IMR-90 (cell line): ENCODE data around the gene UNC5B. TPM values are rescaled to one million over a fixed set of nuclear protein-coding genes. Genes with fewer than 3 reads are reported as not detected.

ENCODE experiments used
- ATAC-seq: fragments of 200-7000 bp; cut with Tn5 transposase; 2 replicates; pipeline ENCODE4 v1.9.1; 2020; ENCODE audit warnings: low read depth, mild to moderate bottlenecking, moderate library complexity
- BruUV-seq: library from RNA; stranded (reverse); fragments of 400-500 nt; replicated peaks from 2 replicates; lab custom pipeline; 2021; lab: Mats Ljungman, UMichigan
- CTCF ChIA-PET: fragments of 300-600 bp; formaldehyde crosslinking; extraction: SDS; loops from one replicate; lab custom pipeline; 2021; ENCODE audit warnings: antibody characterized with exemption; lab: Yijun Ruan, JAX
- POLR2A ChIA-PET: fragments of 300-600 bp; sonication (Branson Sonifier 250); formaldehyde crosslinking; loops from one replicate; lab custom pipeline; 2022; ENCODE audit warnings: antibody characterized with exemption; ENCODE audit not compliant: unreplicated experiment; lab: Charles Lee
- DNase-seq: peaks from one replicate; pipeline ENCODE4 v3.0.0; 2013
- H2AFZ ChIP-seq: replicated peaks from 2 replicates; pipeline ENCODE3; 2013; ENCODE audit warnings: low read length, mild to moderate bottlenecking; ENCODE audit not compliant: poor library complexity
- H2AK5ac ChIP-seq: 2 replicates; pipeline ENCODE4 v1.6.1; 2013; ENCODE audit warnings: low read depth, low read length, inconsistent platforms
- H2AK9ac ChIP-seq: replicated peaks from 2 replicates; pipeline ENCODE3; 2013; ENCODE audit warnings: mild to moderate bottlenecking, low read depth, low read length, moderate library complexity; ENCODE audit not compliant: poor library complexity
- H2BK120ac ChIP-seq: 2 replicates; pipeline ENCODE4 v1.6.1; 2013; ENCODE audit warnings: low read depth, low read length, inconsistent platforms
- H2BK15ac ChIP-seq: 3 replicates; pipeline ENCODE4 v1.6.1; 2013; ENCODE audit warnings: low read depth, low read length, inconsistent platforms
- H2BK20ac ChIP-seq: 2 replicates; pipeline ENCODE4 v1.6.1; 2013; ENCODE audit warnings: low read depth, mild to moderate bottlenecking, inconsistent platforms, low read length, moderate library complexity
- H2BK5ac ChIP-seq: 2 replicates; pipeline ENCODE4 v1.6.1; 2013; ENCODE audit warnings: mild to moderate bottlenecking, low read depth, low read length, inconsistent platforms; ENCODE audit not compliant: poor library complexity, severe bottlenecking
- H3K14ac ChIP-seq: replicated peaks from 2 replicates; pipeline ENCODE4 v1.6.1; 2013; ENCODE audit warnings: low read depth, low read length, inconsistent platforms
- H3K18ac ChIP-seq: 2 replicates; pipeline ENCODE4 v1.6.1; 2013; ENCODE audit warnings: low read depth, low read length, control low read depth
- H3K23ac ChIP-seq: 2 replicates; pipeline ENCODE4 v1.6.1; 2013; ENCODE audit warnings: low read depth, low read length, inconsistent platforms
- H3K27ac ChIP-seq: 2 replicates; pipeline ENCODE4 v1.5.1; 2013; ENCODE audit warnings: mild to moderate bottlenecking, control low read depth, low read length; ENCODE audit not compliant: insufficient read depth
- H3K27me3 ChIP-seq: 2 replicates; pipeline ENCODE4 v1.6.1; 2013; ENCODE audit warnings: low read length; ENCODE audit not compliant: control insufficient read depth, insufficient read depth
- H3K36me3 ChIP-seq: 2 replicates; pipeline ENCODE4 v1.6.1; 2013; ENCODE audit warnings: low read length, mixed read lengths; ENCODE audit not compliant: control insufficient read depth, insufficient read depth
- H3K4ac ChIP-seq: 2 replicates; pipeline ENCODE4 v1.6.1; 2013; ENCODE audit warnings: low read depth, low read length, inconsistent platforms
- H3K4me1 ChIP-seq: 2 replicates; pipeline ENCODE4 v1.6.1; 2013; ENCODE audit warnings: low read length, mixed read lengths; ENCODE audit not compliant: control insufficient read depth, insufficient read depth
- H3K4me2 ChIP-seq: 2 replicates; pipeline ENCODE4 v1.6.1; 2013; ENCODE audit warnings: low read depth, mild to moderate bottlenecking, control low read depth, low read length, moderate library complexity
- H3K4me3 ChIP-seq: 2 replicates; pipeline ENCODE4 v1.5.1; 2013; ENCODE audit warnings: low read depth, mild to moderate bottlenecking, control low read depth, low read length, moderate library complexity; ENCODE audit not compliant: insufficient read depth
- H3K56ac ChIP-seq: 2 replicates; pipeline ENCODE4 v1.6.1; 2013; ENCODE audit warnings: low read length, inconsistent platforms; ENCODE audit not compliant: insufficient read depth; ENCODE audit errors: extremely low read depth
- H3K79me1 ChIP-seq, 2 experiments: 2 replicates each; pipeline ENCODE4 v1.6.1; 2013; ENCODE audit warnings: low read length in 2 of 2, inconsistent platforms in 1 of 2, low read depth in 1 of 2
- H3K9ac ChIP-seq: 2 replicates; pipeline ENCODE4 v1.6.1; 2013; ENCODE audit warnings: low read depth, low read length, control low read depth
- H3K9me1 ChIP-seq: 2 replicates; pipeline ENCODE4 v1.6.1; 2013; ENCODE audit warnings: low read length, inconsistent platforms; ENCODE audit not compliant: insufficient read depth
- H3K9me3 ChIP-seq: 2 replicates; pipeline ENCODE4 v1.6.1; 2013; ENCODE audit warnings: low read length; ENCODE audit not compliant: control insufficient read depth, insufficient read depth
- H4K20me1 ChIP-seq: 2 replicates; pipeline ENCODE4 v1.6.1; 2013; ENCODE audit warnings: low read length, inconsistent platforms; ENCODE audit not compliant: insufficient read depth
- H4K5ac ChIP-seq: 2 replicates; pipeline ENCODE4 v1.6.1; 2013; ENCODE audit warnings: mild to moderate bottlenecking, low read depth, low read length, control low read depth
- H4K8ac ChIP-seq, 2 experiments: 2 replicates each; pipeline ENCODE4 v1.6.1; 2013; ENCODE audit warnings: low read depth in 2 of 2, low read length in 2 of 2, control low read depth in 1 of 2, inconsistent platforms in 1 of 2
- H4K91ac ChIP-seq: 2 replicates; pipeline ENCODE4 v1.6.1; 2013; ENCODE audit warnings: low read depth, low read length, inconsistent platforms; ENCODE audit not compliant: insufficient read depth
- BHLHE40 ChIP-seq: fragments of 150-350 bp; IDR thresholded peaks from 2 replicates; pipeline ENCODE4 v1.6.1; 2016; ENCODE audit warnings: mild to moderate bottlenecking, low read depth, low read length
- CEBPB ChIP-seq: IDR thresholded peaks from 2 replicates; pipeline ENCODE4 v1.6.1; 2012; ENCODE audit warnings: low read depth, low read length, improper control_type of control experiment
- CHD1 ChIP-seq: IDR thresholded peaks from 2 replicates; pipeline ENCODE4 v1.6.1; 2012; ENCODE audit warnings: low read depth, low read length, improper control_type of control experiment
- ELK1 ChIP-seq: fragments of 150-350 bp; IDR thresholded peaks from 2 replicates; pipeline ENCODE4 v1.6.1; 2016; ENCODE audit warnings: low read depth, mild to moderate bottlenecking, low read length, moderate library complexity, borderline replicate concordance
- FOS ChIP-seq: fragments of 150-350 bp; IDR thresholded peaks from 2 replicates; pipeline ENCODE4 v1.6.1; 2016; ENCODE audit warnings: low read depth, low read length
- MAZ ChIP-seq: IDR thresholded peaks from 2 replicates; pipeline ENCODE4 v1.6.1; 2012; ENCODE audit warnings: low read depth, mild to moderate bottlenecking, low read length, improper control_type of control experiment, moderate library complexity, borderline replicate concordance
- MXI1 ChIP-seq: IDR thresholded peaks from 2 replicates; pipeline ENCODE4 v1.6.1; 2012; ENCODE audit warnings: low read depth, mild to moderate bottlenecking, low read length, moderate library complexity, borderline replicate concordance
- NFE2L2 ChIP-seq: fragments of 150-350 bp; IDR thresholded peaks from 2 replicates; pipeline ENCODE4 v1.6.1; 2016; ENCODE audit warnings: low read depth, mild to moderate bottlenecking, low read length
- POLR2A ChIP-seq: IDR thresholded peaks from 2 replicates; pipeline ENCODE4 v1.6.1; 2012; ENCODE audit warnings: mild to moderate bottlenecking, low read depth, low read length
- RAD21 ChIP-seq: IDR thresholded peaks from 2 replicates; pipeline ENCODE4 v1.6.1; 2012; ENCODE audit warnings: low read length, improper control_type of control experiment
- RCOR1 ChIP-seq: IDR thresholded peaks from 2 replicates; pipeline ENCODE4 v1.6.1; 2012; ENCODE audit warnings: mild to moderate bottlenecking, low read length, improper control_type of control experiment; ENCODE audit not compliant: insufficient replicate concordance
- RFX5 ChIP-seq: IDR thresholded peaks from 2 replicates; pipeline ENCODE4 v1.8.0; 2012; ENCODE audit warnings: low read depth, mild to moderate bottlenecking, low read length, moderate library complexity
- SMC3 ChIP-seq: fragments of 150-350 bp; IDR thresholded peaks from 2 replicates; pipeline ENCODE4 v1.6.1; 2016; ENCODE audit warnings: low read depth, mild to moderate bottlenecking, antibody characterized with exemption, low read length, moderate library complexity
- WGBS, 2 experiments: methylation state at CpG; one replicate each; pipeline versions ENCODE4 v1.1.5 to v1.1.7; 2013; ENCODE audit warnings: missing lambda C conversion rate in 2 of 2; ENCODE audit not compliant: insufficient read length in 1 of 2; ENCODE audit errors: extremely low coverage in 2 of 2; 5-methylcytosine and 5-hydroxymethylcytosine counted together
- dilution Hi-C: fragments of 300-500 bp; cut with HindIII; formaldehyde crosslinking; loops from one replicate; pipeline ENCODE4 v1.14.3; 2018; ENCODE audit warnings: low sequenced_read_pairs; ENCODE audit not compliant: unreplicated experiment
- in situ Hi-C: fragments of 300-500 bp; cut with MboI; formaldehyde crosslinking; loops from 3 replicates; pipeline ENCODE4 v1.14.3; 2019; ENCODE audit warnings: low sequenced_read_pairs, inconsistent platforms, mixed read lengths
- intact Hi-C: fragments of 100-400 bp; cut with micrococcal nuclease; formaldehyde crosslinking; loops from 2 replicates; pipeline ENCODE4 v1.10.0; 2022
- polyA plus RNA-seq, 3 experiments: library from polyadenylated mRNA; depleted of rRNA; stranded (reverse); fragments of >200 nt; gene quantifications; 2 replicates each; pipeline ENCODE4 v1.2.3, GENCODE V29; 2012; ENCODE audit warnings: low replicate concordance in 1 of 3
- total RNA-seq: library from RNA; depleted of rRNA; stranded (reverse); fragments of >200 nt; gene quantifications from 2 replicates; pipeline ENCODE4 v1.2.3, GENCODE V29; 2012
- TF ChIP-seq, protein P1 (sequence below): fragments of 150-350 bp; IDR thresholded peaks from 2 replicates; pipeline ENCODE4 v1.6.1; 2017; ENCODE audit warnings: mild to moderate bottlenecking, antibody characterized with exemption, low read length, low read depth
- TF ChIP-seq, protein P2 (sequence below): conservative IDR thresholded peaks from 2 replicates; pipeline ENCODE4 v1.5.1; 2012; ENCODE audit warnings: mild to moderate bottlenecking, low read depth, low read length, improper control_type of control experiment

UNC5B gene
- total and polyA plus RNA-seq, 2 of the 4 experiments (the other 2 are of a cell fraction), result 1.6 to 4.2 TPM

DNA sequence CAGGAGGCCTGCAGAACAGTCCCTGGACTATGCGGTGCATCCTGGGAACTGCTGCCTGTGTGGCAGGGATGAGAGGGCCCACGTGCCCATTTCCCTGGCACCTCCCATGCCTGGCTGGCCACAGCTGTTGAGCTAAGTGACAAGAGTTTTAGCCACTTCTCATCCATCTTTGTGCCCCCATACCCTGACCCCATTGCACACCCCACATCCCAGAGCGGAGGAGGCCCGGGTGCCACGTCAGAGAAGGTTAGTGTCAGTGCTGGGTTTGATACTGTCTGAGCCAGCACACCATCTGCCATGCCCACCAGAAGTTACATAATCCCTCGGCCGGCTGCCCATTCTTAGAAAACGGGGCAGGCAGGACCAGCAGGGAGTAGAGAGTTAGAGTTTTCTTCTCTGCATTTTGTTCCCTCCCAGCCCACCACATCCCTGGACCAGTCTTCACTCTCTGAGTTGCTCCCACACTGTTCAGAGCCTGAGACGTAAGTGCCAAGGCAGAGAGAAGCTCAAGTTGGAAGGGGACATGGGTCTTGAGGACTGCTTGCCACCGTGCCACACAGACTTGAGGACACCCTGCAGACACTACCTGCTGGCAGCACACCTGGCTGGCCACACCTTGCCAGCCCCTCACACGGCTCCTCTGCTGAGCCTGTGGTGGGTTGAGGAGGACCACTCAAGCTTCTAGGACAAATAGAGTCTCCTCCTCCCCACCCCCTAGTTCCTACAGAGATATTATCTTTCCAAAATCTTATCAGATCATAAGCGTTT, 13.1 kb downstream of the UNC5B start:
- Histone ChIP-seq H2BK20ac (no peak overlapping the region), H3K27ac (no peak overlapping the region), H2BK120ac (no peak overlapping the region), H2BK5ac (no peak overlapping the region), H4K5ac (no peak overlapping the region), H3K9me1 (peaks cover 8% of the 10 kb centered on the region; the same call in 1 of the 2 replicates), H3K23ac (no peak overlapping the region), H3K27me3 (no peaks in the 10 kb centered on the region), H2AK5ac (no peak overlapping the region), H4K20me1 (peaks cover 26% of the 10 kb centered on the region; the same call in 1 of the 2 replicates), H2AFZ (peak overlapping the region; percentile 24), H3K9me3 (no peaks in the 10 kb centered on the region), H2BK15ac (no peak overlapping the region; the same call in 2 of the 3 replicates), H3K56ac (no peak overlapping the region), H4K91ac (no peak overlapping the region), H3K18ac (no peak overlapping the region), H3K79me1 (peaks cover 5 to 18% of the 10 kb centered on the region in 2 experiments; a peak in 3 of 4 replicates), H2AK9ac (no peak overlapping the region), H3K4ac (no peak overlapping the region; the same call in 1 of the 2 replicates), H3K36me3 (no peaks in the 10 kb centered on the region), H3K14ac (no peak overlapping the region), H3K4me2 (no peak overlapping the region), H3K4me1 (peaks cover 6% of the 10 kb centered on the region; the same call in 1 of the 2 replicates), H3K4me3 (no peak overlapping the region), H3K9ac (no peak overlapping the region), H4K8ac (no peak overlapping the region)
- BruUV-seq, result no TSS peak
- DNase-seq (no peak), ATAC-seq (no peak)
- WGBS, 2 experiments, result 80% methylated on average over 1 of the region's 12 CpGs; no CpG with 5 or more reads in 1 of the 2 experiments
- dilution Hi-C loops, result no loop called here
- ChIA-PET CTCF (no interaction called here), POLR2A (no interaction called here)
- in situ Hi-C loops, result no loop called here
- intact Hi-C loops, result no loop called here
- TF ChIP-seq NFE2L2 (no peak), POLR2A (no peak), MXI1 (no peak), RFX5 (no peak), SMC3 (no peak), BHLHE40 (no peak), FOS (no peak), RCOR1 (no peak), CEBPB (no peak), ELK1 (no peak), RAD21 (no peak), MAZ (no peak), CHD1 (no peak)
- TF ChIP-seq, protein P1, sequence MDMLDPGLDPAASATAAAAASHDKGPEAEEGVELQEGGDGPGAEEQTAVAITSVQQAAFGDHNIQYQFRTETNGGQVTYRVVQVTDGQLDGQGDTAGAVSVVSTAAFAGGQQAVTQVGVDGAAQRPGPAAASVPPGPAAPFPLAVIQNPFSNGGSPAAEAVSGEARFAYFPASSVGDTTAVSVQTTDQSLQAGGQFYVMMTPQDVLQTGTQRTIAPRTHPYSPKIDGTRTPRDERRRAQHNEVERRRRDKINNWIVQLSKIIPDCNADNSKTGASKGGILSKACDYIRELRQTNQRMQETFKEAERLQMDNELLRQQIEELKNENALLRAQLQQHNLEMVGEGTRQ, result no peak
- TF ChIP-seq, protein P2, sequence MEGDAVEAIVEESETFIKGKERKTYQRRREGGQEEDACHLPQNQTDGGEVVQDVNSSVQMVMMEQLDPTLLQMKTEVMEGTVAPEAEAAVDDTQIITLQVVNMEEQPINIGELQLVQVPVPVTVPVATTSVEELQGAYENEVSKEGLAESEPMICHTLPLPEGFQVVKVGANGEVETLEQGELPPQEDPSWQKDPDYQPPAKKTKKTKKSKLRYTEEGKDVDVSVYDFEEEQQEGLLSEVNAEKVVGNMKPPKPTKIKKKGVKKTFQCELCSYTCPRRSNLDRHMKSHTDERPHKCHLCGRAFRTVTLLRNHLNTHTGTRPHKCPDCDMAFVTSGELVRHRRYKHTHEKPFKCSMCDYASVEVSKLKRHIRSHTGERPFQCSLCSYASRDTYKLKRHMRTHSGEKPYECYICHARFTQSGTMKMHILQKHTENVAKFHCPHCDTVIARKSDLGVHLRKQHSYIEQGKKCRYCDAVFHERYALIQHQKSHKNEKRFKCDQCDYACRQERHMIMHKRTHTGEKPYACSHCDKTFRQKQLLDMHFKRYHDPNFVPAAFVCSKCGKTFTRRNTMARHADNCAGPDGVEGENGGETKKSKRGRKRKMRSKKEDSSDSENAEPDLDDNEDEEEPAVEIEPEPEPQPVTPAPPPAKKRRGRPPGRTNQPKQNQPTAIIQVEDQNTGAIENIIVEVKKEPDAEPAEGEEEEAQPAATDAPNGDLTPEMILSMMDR, result no peak
